Limb (tissue), 2 donors: ENCODE data around the gene CORT.
"Not testable (repeated sequence)": the region's sequence is repeated elsewhere in the genome, so short reads cannot be mapped to it uniquely, and the experiment has no call there.

ENCODE experiments used
- DNase-seq, 2 donors: peaks; one replicate each; pipeline ENCODE4 v3.0.0-alpha.2; 2016; ENCODE audit errors: extremely low spot score in 2 of 2

Gene CORT

DNA sequence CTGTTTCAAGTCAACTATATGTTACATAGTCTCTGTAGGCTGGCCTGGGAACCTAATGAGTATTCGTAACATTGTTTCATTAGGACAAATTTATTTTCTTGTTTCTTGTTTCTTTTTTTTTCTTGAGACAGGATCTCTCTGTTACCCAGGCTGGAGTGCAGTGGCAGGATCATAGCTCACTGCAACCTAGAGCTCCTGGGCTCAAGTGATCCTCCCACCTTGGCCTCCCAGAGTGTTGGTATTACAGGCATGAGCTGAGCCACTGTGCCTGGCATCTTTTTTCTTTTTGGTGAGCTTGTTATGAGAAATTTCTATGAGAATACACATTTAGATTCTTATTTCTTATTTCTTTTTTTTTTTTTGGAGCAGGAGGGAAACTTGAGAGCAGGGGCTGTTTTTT lies 12.8 kb upstream of the CORT start:
- DNase-seq = no peak

DNA sequence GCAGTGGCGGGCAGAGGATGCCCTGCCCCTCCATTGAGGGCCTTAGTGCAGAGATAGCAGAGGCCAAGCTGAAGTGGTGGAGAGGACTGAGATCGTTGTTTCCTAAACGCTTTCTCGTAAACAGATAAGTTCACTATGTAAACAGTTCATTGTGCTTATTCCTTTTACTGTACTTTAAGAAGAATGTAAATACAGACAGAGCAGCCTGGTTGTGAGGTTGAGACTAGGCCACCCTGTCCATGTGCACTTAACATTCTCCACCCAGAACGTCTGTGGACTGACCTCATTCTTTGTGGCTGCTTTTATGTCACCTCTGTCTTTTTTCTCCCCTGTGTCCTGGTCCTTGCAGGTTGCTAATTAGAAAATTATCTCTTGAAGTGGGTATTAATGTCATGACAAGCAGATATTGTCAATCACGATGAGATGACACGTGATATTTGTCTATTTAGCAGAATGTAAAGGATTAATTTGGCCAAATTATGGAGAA lies 11.1 kb upstream of the CORT start:
- DNase-seq = no peak

DNA sequence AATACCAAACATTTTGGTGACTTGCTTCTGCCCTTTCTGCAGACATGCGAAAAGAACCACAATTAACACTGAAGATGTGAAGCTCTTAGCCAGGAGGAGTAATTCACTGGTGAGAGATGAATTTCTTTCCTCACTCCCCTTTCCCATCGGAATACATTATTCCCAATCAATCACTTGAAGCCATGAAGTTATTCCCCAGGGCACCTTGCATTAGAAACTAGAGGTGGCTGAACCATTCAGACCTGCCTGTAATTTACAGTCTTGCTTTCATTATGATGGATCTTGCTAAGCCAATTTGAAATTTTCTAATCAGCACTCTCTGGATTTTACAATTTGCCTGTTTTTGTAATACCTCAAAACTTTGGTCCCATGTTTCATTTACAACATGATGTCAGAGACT lies 9.5 kb upstream of the CORT start:
- no peak for DNase-seq

DNA sequence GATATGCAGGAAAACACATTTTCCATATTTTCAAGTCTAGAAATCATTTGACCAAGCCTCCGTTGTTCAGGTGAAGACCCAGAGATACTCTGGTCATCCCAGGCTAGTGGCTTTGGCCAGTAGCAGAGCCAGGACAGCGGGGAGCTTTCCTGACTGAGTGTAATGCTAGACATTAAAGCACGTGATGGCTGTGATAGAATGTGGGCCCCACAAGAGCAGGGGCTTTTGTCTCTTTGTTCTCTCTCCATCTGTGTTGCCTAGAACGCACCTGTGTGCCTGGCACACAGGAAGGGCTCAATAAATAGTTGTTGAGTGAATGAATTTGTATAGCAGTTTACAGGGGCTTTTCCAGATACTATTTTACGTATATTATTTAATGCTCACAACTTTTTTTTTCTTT lies 9.0 kb upstream of the CORT start:
- no peak for DNase-seq

DNA sequence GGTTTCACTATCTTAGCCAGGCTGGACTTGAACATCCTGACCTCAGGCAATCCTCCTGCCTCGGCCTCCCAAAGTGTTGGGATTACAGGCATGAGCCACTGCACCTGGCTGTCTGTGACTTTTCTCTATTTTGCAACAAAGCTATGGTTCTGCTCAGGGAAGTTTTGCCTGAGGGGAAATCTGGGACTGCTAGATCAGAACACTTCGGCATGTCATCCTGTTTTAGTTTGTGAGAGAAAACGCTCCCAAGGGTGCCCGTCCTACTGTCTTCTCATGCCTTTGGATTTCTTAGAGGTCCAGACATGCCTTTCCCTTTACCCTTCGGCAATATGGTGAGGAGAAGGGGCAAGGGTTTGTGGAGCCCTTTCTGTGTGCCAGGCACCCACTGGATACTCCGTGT lies 5.6 kb upstream of the CORT start:
- no peak for DNase-seq

DNA sequence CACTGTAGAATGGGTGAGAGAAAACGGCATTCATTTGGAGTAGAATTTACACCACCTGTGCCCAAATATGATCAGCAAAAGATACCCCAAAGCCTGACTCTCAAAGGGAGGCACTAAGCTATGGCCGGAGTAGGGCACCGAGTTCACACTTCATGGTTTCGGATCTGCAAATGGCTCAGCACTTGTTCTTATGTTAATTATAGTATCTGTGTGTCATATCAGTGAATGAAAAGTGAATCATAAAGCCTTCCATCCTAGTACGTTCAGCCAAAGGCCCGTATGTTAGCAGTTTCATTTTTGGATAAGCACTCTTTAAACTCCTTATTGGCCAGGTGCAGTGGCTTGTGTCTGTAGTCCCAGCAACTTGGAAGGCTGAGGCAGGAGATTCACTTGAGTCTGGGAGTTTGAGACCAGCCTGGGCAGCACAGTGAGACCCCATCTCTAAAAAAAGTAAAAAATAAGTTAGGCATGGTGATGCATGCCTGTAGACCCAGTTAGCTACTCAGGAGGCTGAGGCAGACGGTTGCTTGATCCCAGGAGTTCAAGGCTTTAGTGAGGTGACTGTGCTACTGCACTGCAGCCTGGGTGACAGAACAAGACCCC lies 4.9 kb upstream of the CORT start:
- DNase-seq = no peak

DNA sequence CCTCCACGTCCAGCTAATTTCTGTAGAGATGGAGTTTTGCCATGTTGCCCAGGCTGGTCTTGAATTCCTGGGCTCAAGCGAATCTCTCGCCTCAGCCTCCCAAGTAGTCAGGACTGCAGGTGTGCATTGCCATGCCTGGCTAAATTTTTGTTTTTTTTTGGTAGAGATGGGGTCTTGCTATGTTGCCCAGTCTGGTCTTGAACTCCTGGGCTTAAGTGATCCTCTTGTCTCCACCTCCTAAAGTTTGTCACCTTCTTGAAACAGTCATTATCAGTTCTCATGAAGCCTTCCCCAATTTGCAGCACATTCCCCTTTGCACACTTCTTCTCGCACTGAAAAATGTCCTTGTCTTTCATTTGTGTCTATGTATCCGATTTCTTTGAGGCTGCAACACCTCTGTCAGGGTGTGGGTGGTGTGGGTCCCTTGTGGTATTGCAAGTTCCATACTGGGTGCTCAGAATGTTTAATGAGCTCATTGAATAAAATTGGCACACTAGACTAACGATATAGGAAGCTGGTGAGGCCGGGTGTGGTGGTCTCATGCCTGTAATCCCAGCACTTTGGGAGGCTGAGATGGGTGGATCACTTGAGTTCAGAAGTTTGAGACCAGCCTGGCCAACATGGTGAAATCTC lies 2.9 kb upstream of the CORT start:
- no peak for DNase-seq

DNA sequence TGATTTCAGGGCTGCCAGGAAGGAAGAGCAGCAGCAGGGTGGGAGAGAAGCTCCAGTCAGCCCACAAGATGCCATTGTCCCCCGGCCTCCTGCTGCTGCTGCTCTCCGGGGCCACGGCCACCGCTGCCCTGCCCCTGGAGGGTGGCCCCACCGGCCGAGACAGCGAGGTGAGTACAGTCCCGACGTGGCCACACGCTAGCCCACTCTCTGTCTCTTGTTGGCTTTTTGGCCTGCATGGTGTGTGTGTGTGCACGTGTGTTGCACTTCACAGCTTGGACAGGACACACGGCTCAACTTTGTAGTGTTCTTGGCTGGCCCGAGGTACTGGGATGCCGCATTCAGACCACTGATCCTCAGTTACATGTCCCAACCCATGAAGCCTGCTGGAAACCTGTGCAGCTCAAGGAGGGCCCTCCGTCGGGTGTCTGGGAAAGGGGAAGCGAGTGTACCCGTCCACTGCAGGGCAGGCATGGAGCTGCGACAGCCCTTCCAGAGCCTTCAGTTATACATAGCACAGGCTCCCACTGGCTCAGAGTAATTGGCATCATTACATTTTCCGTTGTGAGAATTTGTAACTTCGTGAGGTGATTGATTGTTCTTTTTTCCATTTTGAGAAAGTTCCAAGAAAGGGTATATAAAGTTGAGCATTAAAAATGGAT lies 454 bp downstream of the CORT start:
- DNase-seq = peak in 1 of 2 donors; percentile 46

DNA sequence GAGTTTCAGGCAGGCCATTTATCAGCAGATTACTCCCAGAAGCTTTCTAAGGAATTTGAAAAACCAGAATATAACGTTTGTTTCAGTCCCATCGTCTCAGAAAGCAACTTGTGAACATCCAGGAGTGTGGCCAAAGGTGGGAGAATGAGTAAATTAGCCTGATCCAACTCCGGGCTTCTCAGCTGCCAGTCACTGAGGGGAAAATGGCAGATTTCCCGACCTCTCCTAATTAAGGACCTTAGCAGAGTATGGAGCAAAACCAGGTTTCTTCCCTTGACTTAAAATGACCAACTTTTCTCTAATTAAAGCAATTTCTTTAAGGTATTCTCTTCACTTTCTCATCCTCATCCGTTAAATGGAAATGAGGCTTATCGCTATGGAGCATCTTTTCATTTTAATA lies 1.0 kb downstream of the CORT start:
- DNase-seq = peak in 1 of 2 donors; percentile 18

DNA sequence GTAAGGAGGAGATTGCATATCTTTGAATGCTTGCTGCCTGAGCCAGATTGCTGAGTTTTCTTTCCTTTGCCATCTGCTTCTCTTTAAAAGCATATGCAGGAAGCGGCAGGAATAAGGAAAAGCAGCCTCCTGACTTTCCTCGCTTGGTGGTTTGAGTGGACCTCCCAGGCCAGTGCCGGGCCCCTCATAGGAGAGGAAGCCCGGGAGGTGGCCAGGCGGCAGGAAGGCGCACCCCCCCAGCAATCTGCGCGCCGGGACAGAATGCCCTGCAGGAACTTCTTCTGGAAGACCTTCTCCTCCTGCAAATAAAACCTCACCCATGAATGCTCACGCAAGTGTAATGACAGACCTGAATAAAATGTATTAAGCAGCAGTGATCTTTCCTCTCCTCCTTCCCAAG lies 1.5 kb downstream of the CORT start:
- DNase-seq = peak; percentile 51 to 56

DNA sequence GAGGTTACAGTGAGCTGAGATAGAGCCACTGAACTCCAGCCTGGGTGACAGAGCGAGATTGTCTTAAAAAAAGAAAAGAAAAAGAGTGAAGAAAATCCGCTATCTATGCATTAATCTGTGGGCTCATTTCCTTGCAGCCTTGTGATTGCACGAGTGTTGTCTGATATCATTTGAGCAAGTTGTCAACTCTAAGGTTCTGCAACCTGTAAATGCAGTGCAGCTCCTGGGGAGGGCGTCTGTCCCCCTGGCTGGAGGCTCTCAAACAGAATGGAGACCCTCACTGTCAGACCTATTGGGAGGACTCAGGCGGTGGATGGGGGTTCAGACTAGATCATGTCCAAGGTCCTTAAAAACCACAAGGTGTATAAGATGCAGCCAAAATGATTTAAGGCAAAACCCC lies 6.2 kb downstream of the CORT start:
- no peak for DNase-seq

DNA sequence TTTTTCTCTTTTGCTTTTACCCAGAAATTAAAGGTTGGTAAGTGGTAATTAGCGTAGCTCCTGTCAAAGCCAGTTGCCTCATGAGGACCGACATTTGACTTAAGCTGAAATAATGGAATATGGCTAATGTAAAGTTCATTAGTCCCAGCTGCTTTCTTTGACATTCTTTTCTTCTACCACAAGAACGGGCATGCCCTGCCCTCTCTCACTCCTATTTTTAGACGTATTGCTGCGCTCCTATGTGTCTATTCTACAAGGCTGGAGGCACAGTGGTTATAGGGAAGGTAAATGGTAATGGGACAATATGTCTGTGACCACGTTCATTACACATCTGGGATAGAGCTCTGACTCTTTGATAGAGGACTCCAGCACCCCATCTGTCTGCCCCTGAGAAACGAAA lies 6.8 kb downstream of the CORT start:
- DNase-seq = no peak

DNA sequence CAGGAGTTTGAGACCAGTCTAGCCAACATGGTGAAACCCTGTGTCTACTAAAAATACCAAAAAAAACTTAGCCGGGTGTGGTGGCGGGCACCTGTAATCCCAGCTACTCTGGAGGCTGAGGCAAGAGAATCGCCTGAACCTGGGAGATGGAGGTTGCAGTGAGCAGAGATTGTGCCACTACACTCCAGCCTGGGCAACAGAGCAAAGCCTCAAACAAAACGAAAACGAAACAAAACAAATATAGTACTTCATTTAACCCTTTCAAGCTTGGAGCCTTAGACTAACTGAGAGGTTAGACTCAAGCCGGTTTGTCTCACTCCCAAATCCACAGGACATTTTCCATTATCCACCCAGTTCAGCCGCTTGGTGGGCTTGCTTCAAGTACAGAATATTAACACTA lies 7.6 kb downstream of the CORT start:
- DNase-seq = not testable (repeated sequence)

DNA sequence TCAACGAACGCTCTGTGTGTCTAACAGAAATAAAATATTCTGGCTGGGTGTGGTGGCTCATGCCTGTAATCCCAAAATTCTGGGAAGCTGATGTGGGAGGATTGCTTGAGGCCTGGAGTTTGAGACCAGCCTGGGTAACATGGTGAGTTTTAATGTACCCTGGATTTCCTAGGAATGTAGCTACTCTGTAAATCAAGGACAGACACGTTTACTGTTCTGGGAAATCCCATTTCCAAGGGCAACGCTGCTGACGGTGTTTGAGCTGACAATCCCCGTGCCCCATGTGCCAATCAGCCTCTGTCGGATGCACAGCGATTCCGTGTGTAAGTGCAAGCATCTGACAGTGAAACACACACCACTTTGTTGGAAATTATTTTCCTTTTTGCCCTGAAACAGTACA lies 8.0 kb downstream of the CORT start:
- no peak for DNase-seq

DNA sequence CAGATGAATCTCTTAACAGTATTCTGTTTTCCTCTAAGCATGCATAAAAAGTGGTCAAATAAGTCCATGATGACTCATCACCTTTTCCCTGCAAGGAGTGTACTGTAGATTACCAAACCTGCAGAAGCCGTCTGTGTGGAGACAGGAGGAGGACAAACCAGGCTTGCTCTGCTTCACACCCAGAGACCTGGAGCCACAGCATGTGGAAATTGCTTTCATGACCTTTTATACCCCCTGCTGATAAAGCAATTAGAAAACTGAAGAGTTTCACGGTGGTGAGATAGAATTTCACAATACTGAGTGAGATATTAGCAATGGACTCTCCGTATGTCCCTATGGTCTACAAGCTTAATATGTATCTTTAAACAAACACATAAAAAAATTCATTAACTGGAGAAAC lies 9.4 kb downstream of the CORT start:
- DNase-seq = no peak

DNA sequence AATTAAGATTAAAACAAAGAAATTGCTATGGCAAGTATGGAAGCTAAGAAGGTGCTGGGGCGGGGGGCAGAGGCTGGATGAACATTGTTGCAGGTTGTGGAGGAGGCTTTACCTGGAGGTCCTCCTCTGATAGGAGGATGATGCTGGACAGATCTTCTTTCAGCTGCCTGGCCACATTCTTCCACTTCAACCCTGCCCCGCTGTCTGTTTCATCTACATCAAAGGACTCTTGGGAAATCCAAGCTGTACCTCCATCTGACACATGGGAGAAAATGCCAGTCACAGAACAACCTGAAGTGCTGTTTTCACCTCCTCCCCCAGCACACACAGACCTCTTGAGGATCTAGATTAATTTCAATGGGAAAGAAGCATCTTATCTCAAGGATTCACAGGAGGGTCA lies 17.2 kb downstream of the CORT start:
- DNase-seq = no peak

DNA sequence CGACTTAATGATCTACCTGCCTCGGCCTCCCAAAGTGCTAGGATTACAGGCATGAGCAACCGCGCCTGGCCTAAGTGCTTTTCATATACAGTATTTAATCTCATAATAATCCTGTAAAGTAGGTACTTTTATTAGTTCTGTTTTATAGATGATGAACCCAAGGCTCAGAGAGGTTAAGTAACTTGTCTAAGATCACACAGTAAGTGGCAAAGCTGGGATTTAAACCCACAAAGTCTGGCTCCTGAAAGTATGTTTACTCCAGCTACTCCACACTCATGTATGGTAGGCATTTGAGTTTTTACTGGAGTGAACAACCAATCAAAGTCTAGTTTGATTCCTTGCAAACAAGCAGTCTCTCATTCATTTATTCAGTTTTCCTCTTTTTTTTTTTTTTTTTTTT lies 20.2 kb downstream of the CORT start:
- no peak for DNase-seq

DNA sequence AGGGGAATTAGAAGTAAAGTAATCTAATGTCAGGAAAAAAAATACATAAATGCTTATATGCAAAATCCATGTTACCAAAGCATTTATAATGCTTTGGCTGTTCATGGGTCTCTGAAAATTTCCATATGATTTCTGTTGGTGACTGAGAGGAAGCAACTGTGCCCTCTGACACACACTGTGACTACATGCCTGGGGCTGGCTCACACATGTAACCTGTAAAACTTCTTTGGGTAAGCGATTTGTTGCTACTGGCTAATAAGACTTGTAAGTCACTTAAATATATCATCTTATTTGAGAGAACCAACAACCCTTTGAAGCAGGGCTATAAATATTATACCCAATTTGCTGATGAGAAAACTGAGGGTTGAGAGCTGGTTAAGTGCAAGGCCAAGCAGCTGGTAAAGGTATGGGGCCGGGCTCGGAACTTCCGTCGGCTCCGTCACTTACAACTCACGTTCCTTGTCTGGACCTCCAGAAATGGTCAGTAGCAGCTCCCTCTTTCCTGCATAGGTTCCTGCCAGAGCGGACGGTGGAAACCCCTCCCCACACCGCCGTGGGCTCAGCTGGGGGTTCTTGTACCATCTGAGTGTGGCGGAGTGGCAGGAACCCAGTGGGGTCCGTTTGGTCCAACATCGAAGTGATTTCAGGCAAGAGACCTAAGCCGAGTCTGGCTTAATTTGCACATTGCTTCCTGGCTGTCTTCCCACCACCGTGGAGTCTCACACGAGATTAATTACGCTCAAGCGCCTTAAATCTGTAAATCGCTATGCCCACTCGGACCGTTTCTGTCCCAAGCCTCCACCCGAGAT lies 21.8 kb downstream of the CORT start:
- no peak for DNase-seq

DNA sequence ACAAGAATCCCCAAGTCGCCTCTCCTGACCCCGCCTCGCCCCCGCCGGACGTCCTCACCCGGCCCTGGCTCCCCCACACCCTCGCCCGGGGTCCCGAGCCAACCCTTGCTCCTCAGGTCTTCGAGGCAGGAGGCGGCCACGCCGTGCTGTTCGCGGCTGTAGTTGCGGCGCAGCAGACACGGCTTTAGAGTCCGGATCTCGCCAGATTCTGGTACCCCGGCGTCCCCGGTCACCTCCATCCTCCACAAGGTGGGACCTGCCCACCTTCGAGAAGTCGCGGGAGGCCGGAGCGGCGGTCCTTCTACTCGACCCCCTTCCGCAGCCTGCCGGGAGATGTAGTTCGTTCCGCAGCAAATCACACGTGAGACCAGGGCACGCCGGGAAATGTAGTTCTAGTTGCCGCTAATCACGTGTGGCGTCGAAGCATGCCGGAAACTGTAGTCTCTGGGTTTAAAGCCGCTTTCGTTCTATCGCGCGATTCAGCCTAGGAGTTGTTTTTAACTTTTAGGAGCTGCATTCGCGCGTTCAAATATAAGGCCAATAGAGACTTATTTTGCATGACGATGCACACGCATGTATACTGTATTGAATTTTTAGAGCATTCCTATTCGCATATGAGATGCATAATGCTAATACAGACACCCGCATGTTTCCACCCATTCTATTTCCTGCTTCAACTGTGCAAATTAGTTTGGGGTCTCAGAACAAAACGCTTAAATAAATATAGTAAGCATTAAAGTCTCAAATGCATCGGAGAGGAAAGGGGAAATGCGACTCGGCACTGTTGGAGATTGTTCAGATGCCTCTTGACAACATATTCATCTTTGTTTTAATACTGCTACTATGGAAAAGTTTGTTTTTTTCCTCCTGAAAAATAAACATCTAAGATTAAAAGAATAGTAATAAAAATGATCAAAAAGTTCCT lies 22.7 kb downstream of the CORT start, which contains the start of gene DFFA:
DFFA (minus strand) TSS at position 310 of the 925 bp plus-strand sequence; CDS start at position 239, 71 bp downstream.
- DNase-seq = peak; percentile 95 to 98

DNA sequence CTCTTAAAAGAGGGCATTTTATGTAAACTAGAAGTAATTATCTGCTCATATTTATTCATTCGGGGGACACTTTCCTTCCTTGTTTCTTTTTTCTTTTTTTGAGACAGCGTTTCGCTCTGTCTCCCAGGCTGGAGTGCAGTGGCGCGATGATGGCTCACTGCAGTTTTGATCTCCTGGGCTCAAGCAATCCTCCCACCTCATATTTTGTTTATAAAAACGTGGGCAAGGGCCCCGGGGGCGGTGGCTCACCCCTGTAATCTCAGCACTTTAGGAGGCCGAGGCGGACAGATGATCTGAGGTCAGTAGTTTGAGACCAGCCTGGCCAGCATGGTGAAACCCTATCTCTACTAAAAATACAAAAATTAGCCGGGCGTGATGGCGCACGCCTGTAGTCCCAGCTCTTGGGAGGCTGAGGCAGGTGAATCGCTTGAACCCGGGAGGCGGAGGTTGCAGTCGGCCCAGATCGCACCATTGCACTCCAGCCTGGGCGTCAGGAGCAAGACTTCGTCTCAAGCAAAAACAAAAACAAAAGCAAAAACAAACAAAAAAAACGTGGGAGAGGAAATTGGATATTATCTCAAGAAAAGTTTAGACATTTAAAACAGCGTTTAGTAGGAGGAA lies 23.4 kb downstream of the CORT start:
- DNase-seq = no peak

DNA sequence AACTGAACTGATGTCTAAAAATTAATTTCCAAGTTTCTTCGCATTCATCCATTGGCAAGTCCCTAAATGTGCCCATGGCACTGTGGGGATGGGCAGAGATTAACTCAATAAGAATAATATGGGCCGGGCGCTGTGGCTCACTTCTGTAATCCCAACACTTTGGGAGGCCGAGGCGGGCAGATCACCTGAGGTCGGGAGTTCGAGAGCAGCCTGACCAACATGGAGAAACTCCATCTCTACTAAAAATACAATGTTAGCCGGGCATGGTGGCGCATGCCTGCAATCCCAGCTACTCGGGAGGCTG lies 24.4 kb downstream of the CORT start:
- not testable (repeated sequence) for DNase-seq
